ENCODE results near the gene GORAB.

GORAB gene

DNA sequence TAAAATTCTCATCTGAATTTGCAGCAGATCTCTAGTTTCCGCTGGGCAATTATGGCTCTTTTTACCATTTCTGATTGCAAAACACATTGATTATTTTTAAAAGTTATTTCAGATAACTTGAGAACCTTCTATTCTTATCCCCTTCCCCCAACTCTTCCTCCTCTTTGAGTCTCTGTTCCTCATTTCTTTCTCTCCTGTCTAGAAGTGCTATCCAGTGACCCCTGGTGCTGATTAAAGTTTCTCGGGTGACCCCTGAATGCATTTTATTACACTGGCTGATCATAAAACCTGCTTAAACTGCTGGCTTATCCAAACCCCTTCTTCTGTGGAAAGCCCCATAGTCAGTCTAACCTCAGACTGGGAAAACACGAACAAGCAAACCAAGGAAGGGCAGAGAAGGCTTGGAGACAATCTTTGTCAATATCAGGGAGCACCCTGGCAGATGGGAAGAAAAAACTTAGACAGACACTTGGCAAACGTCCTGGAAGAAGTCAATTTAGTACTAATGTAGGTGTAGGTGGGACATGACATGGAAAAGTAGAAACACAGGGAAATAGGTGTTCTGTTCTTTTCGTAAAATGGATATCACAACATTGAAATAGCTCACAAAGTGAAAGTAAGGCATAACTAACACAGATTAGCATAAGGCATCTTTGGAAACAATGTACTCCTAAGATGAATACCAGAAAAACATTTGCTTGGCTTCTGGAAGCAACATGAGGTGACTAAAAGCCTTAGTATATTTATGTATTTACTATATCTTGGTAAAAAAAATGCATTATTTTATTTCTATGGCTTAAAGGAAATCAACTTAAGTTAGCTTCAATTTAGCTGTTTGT lies 61.4 kb downstream of the GORAB start:
- no peak overlapping the region for H3K4me3 Mint-ChIP-seq
- no peaks in the 10 kb centered on the region for H3K4me1 Mint-ChIP-seq (ENCODE audit: low read depth)
- DNase-seq, result no peak
- no peaks in the 10 kb centered on the region for H3K36me3 Mint-ChIP-seq (ENCODE audit: low read depth)
- H3K27ac Mint-ChIP-seq, result no peak overlapping the region
- H3K27me3 Mint-ChIP-seq, result peaks cover 55% of the 10 kb centered on the region
- H3K9me3 Mint-ChIP-seq, result peaks cover 15% of the 10 kb centered on the region

DNA sequence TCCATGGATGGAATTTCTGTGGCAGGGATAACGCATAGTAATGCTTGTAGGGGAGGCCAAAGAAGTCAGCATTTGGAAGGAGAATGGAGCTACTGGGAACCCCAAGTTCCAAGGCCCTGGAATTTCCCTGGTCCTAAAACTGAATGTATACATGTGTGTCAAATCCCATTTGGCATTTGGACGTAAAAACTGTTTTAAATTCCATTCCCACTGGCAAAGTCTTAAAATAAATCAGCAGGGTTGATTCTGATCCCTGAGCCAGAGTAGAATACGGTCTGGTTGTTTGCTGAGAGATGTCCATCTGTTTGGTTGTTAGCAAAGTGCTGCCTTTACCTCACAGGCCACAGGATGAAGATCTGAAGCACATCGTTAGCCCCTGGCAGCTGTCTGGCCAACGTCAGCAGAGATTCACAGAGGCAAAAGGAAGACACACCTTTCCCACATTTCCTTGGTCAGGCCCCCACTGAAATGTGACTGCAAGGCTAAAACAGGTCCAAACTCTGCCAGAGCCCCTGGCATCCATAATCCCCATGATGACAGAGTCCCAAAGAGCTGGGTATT lies 62.2 kb downstream of the GORAB start:
- H3K27ac Mint-ChIP-seq, result no peak overlapping the region
- no peaks in the 10 kb centered on the region for H3K36me3 Mint-ChIP-seq (ENCODE audit: low read depth)
- no peak overlapping the region for H3K4me3 Mint-ChIP-seq
- no peaks in the 10 kb centered on the region for H3K4me1 Mint-ChIP-seq (ENCODE audit: low read depth)
- peaks cover 47% of the 10 kb centered on the region for H3K27me3 Mint-ChIP-seq
- no peak for DNase-seq
- H3K9me3 Mint-ChIP-seq, result peaks cover 15% of the 10 kb centered on the region

DNA sequence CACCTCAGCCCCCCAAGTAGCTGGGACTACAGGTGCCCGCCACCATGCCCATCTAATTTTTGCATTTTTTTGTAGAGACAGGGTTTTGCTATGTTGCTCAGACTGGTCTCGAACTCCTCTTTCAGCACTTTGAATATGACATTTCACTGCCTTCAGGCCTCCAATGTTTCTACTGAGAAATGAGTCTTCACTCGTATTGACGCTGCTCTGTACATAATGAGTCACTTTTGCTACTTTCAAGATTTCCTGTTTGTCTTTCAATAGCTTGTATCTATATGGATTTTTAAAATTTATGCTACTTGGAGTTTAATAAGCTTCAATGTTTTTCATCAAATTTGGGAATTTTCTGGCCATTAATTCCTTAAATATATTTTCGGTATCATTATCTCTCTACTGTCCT lies 64.7 kb downstream of the GORAB start:
- Mint-ChIP-seq H3K27ac (no peak overlapping the region), H3K4me3 (no peak overlapping the region), H3K36me3 (ENCODE audit: low read depth) (no peaks in the 10 kb centered on the region), H3K27me3 (peaks cover 22% of the 10 kb centered on the region), H3K9me3 (peaks cover 15% of the 10 kb centered on the region), H3K4me1 (ENCODE audit: low read depth) (no peaks in the 10 kb centered on the region)
- DNase-seq, result no peak

DNA sequence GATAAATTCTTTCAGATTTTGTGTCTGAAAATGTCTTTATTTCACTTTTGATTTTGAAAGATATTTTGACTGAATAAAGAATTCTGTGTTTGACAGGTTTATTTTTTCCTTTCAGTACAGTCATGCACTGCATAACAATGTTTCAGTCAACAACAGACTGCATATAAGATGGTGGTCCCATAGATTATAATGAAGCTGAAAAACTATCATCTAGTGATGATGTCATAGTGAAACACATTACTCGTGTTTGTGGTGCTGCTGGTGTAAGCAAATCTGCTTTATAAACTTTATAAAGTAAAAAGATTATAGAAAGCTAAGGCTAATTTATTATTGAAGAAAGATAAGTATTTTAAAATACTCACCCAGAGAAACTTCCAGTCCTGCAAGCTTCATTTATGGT lies 66.7 kb downstream of the GORAB start:
- H3K9me3 Mint-ChIP-seq, result peaks cover 23% of the 10 kb centered on the region
- H3K27ac Mint-ChIP-seq, result no peak overlapping the region
- no peaks in the 10 kb centered on the region for H3K4me1 Mint-ChIP-seq (ENCODE audit: low read depth)
- H3K27me3 Mint-ChIP-seq, result peaks cover 12% of the 10 kb centered on the region
- H3K36me3 Mint-ChIP-seq (ENCODE audit: low read depth), result no peaks in the 10 kb centered on the region
- no peak overlapping the region for H3K4me3 Mint-ChIP-seq
- no peak for DNase-seq

DNA sequence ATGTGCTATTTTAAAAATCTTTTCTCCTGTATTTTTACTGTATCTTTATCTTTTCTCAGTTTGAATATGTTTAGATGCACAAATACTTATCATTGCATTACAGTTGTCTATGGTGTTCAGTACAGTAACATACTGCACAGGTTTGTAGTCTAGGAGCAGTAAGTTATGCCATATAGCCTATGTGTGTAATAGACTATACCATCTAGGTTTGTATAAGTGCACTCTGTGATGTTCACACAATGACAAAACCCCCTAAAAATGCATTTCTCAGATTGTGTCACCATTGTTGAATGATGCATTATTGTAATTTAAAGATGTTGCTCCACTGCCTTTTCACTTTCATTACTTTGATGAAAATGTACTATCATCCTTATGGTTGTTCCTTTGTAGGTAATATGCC lies 67.1 kb downstream of the GORAB start:
- Mint-ChIP-seq H3K4me3 (no peak overlapping the region), H3K4me1 (ENCODE audit: low read depth) (no peaks in the 10 kb centered on the region), H3K36me3 (ENCODE audit: low read depth) (no peaks in the 10 kb centered on the region), H3K27me3 (peaks cover 10% of the 10 kb centered on the region), H3K9me3 (peaks cover 23% of the 10 kb centered on the region), H3K27ac (no peak overlapping the region)
- DNase-seq, result no peak

DNA sequence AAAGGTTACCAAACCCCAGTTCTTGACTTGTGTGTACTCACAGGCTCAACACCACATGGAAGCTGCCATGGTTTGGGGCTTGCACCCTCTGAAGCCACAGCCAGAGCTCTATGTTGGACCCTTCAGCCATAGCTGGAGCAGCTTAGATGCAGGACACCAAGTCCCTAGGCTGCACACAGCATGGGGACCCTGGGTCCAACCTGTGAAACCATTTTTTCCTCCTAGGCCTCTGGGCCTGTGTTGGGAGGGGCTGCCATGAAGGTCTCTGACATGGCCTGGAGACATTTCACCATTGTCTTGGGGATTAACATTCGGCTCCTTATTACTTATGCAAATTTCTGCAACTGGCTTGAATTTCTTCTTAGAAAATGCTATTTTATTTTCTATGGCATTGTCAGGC lies 69.9 kb downstream of the GORAB start:
- DNase-seq, result no peak
- Mint-ChIP-seq H3K9me3 (peaks cover 16% of the 10 kb centered on the region), H3K36me3 (ENCODE audit: low read depth) (no peaks in the 10 kb centered on the region), H3K4me1 (ENCODE audit: low read depth) (no peaks in the 10 kb centered on the region), H3K27me3 (peaks cover 6% of the 10 kb centered on the region), H3K4me3 (no peak overlapping the region), H3K27ac (no peak overlapping the region)
